Mesodermal cell (in vitro differentiated cells): ENCODE results near the gene UBL4B. TPM values are rescaled to one million over a fixed set of nuclear protein-coding genes. Genes with fewer than 3 reads are reported as not detected.
A peak's percentile ranks its signal among the peaks of the same experiment; 100 is the strongest.

Experiments
- H3K27ac ChIP-seq: 2 replicates; pipeline ENCODE4 v1.7.0; 2013; ENCODE audit warnings: mild to moderate bottlenecking, low read depth, low read length, moderate library complexity; ENCODE audit not compliant: severe bottlenecking
- H3K36me3 ChIP-seq: 2 replicates; pipeline ENCODE4 v1.7.1; 2013; ENCODE audit warnings: mild to moderate bottlenecking, low read length, moderate library complexity; ENCODE audit not compliant: control insufficient read depth, insufficient read depth
- H3K4me1 ChIP-seq: one replicate; pipeline ENCODE4 v1.7.1; 2013; ENCODE audit warnings: mild to moderate bottlenecking, low read length; ENCODE audit not compliant: insufficient read depth, control insufficient read depth, poor library complexity, severe bottlenecking
- H3K4me3 ChIP-seq: 2 replicates; pipeline ENCODE4 v1.7.0; 2013; ENCODE audit warnings: low read length, control low read depth, mild to moderate bottlenecking; ENCODE audit not compliant: insufficient read depth, poor library complexity, severe bottlenecking; ENCODE audit errors: extremely low read depth
- H3K9me3 ChIP-seq: 2 replicates; pipeline ENCODE4 v1.7.1; 2013; ENCODE audit warnings: mild to moderate bottlenecking, low read length, moderate library complexity; ENCODE audit not compliant: control insufficient read depth
- WGBS, 2 experiments: methylation state at CpG; one replicate each; pipeline ENCODE4 v1.1.5; 2013; ENCODE audit warnings: missing lambda C conversion rate in 2 of 2; ENCODE audit not compliant: insufficient coverage in 2 of 2; 5-methylcytosine and 5-hydroxymethylcytosine counted together
- polyA plus RNA-seq, 2 experiments: library from polyadenylated mRNA; stranded (reverse); fragments of 50-300 nt; gene quantifications; one replicate each; pipeline ENCODE4 v1.2.3, GENCODE V29; 2013

UBL4B gene, protein sequence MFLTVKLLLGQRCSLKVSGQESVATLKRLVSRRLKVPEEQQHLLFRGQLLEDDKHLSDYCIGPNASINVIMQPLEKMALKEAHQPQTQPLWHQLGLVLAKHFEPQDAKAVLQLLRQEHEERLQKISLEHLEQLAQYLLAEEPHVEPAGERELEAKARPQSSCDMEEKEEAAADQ
- polyA plus RNA-seq (2013, experiment 1 of 2): not detected
- polyA plus RNA-seq (2013, experiment 2 of 2): not detected

DNA sequence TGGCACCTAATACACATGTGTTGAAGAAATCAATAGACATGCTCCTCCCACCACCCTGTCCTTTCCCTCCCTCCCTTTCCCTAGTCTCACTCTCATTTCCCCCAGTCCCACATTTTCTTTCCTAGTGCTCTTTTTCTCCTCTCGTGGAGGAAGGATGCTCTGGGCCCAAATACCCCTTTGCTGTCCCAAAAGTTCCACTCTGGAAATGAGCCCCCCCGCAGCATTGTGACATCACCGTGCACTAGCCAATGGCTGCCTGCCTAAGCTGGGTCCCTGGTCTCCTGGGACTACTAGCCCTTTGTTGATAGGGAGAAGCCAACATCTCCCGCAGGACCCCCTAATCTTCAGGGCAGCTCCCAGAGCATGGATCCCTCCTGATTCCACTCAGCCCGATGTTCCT, at the start of gene UBL4B:
Gene UBL4B, plus strand, starts transcription at position 301 of the 400 bp plus-strand sequence. Its CDS starts 92 bp downstream, at position 393.
- Histone ChIP-seq H3K4me3 (no peak within 1 kb of the TSS), H3K9me3 (no peaks in the 10 kb centered on the region), H3K4me1 (no peaks in the 10 kb centered on the region), H3K27ac (no peak within 1 kb of the TSS), H3K36me3 (no peaks in the 10 kb centered on the region)
- WGBS, 2 experiments: 86 to 89% methylated on average over 3 to 4 of the region's 5 CpGs

DNA sequence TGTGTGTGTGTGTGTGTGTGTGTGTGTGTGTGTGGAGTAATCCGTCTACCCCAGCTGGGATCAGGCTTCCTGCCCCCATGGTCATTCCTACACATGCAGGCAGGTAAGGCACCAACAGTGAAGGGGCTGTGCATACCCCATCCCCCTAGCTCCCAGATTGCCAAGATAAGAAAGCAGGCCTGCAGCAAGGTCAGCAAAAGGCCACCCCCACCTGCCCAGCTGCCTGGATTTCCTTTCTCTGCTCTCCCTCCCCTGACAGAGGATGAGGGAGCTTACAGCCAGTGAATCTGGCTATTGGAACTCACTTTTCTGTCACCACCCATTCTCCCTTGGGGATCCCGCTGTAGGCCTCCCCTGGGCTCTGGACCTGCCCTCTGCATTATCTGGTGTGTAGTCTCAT, 49.6 kb upstream of the UBL4B start:
- H3K4me3 ChIP-seq: no peak overlapping the region
- peaks cover 28% of the 10 kb centered on the region for H3K36me3 ChIP-seq
- WGBS, 2 experiments: no CpG with 5 or more reads among the region's 2 CpGs
- H3K4me1 ChIP-seq: peaks cover 37% of the 10 kb centered on the region
- no peaks in the 10 kb centered on the region for H3K9me3 ChIP-seq
- no peak overlapping the region for H3K27ac ChIP-seq

DNA sequence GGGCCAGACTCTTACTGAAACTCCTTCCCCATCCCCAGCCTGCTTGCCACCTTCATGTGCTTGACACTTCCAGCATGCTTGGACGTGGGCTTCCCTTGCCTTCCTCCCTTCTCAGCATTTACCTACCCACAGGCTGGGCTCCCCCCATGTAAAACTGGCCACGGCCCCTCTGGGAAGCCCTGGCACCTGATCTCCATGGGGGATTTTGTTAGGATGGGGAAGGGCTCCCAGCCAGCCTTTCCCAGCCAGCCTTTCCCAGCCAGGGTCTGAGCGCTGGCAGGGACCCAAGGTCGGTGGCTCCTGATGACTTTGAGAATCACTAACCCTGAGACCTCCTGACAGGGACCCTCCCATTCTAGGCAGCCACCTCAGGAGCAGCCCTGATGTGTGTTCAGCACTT, 48.5 kb upstream of the UBL4B start:
- H3K27ac ChIP-seq: no peak overlapping the region
- WGBS, 2 experiments: 0 to 100% methylated on average over 1 to 2 of the region's 4 CpGs
- no peak overlapping the region for H3K4me3 ChIP-seq
- H3K9me3 ChIP-seq: no peaks in the 10 kb centered on the region
- H3K36me3 ChIP-seq: peaks cover 19% of the 10 kb centered on the region
- peaks cover 25% of the 10 kb centered on the region for H3K4me1 ChIP-seq

DNA sequence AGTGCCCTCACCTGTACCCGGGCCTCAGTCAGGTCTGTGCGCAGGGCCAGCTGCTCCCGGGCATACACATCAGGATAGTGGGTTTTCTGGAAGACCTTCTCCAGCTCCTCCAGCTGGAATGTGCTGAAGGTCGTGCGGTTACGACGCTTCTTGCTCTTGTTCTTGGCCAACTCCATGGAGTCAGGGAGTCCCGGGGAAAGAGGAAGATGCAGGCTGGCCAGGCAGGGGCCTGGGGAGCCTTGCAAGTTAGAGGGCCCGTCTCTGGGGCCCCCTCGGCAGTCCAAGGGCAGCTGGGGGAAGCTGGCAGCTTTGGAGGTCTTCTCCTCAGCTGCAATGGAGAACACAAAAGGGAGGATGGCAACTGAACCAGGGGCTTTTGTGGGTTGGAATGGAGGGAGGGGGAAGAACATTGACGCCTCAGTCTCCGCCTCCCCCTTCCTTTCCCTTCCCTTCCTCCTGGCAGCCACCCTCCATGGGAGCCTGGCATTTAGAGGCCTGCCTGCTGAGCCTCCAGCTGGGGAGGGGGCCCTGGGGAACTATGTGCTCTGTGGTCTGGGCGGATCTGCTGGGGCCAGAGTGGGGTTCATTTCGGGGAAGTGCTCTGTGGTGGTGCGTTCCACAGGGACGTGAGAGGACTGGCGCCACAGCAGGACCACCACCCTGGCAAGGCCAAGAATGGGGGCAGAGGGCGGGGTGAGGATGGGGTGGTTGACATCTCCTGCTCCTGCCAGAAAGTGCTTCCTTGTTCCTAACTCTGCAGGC, 47.5 kb upstream of the UBL4B start:
- H3K4me1 ChIP-seq: peaks cover 20% of the 10 kb centered on the region
- no peak overlapping the region for H3K4me3 ChIP-seq
- no peaks in the 10 kb centered on the region for H3K9me3 ChIP-seq
- H3K27ac ChIP-seq: no peak overlapping the region
- WGBS, 2 experiments: 90 to 93% methylated on average over 10 to 15 of the region's 18 CpGs
- peaks cover 19% of the 10 kb centered on the region for H3K36me3 ChIP-seq

DNA sequence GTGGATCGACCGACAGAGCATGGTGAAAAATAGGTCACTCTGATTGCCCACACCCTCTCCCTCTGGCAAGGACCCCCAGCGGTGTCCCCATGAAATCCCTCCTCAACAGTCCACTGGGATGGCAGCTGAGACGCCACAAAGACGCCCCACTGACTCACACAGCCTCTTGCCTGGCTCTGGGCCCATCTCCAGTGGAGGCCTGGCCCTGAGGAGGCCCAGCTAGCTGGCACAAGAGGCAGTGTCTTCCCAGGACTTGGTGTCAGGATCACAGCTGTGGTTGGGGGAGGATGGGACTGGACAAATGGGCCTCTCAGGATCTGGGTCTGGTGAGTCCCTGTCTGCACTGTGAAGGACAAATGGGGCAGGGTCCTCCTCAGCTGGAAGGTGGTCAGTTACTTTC, 46.4 kb upstream of the UBL4B start:
- no peaks in the 10 kb centered on the region for H3K9me3 ChIP-seq
- H3K36me3 ChIP-seq: peaks cover 11% of the 10 kb centered on the region
- peaks cover 15% of the 10 kb centered on the region for H3K4me1 ChIP-seq
- 67 to 85% methylated on average over 1 to 3 of the region's 5 CpGs for WGBS, 2 experiments
- no peak overlapping the region for H3K27ac ChIP-seq
- H3K4me3 ChIP-seq: no peak overlapping the region

DNA sequence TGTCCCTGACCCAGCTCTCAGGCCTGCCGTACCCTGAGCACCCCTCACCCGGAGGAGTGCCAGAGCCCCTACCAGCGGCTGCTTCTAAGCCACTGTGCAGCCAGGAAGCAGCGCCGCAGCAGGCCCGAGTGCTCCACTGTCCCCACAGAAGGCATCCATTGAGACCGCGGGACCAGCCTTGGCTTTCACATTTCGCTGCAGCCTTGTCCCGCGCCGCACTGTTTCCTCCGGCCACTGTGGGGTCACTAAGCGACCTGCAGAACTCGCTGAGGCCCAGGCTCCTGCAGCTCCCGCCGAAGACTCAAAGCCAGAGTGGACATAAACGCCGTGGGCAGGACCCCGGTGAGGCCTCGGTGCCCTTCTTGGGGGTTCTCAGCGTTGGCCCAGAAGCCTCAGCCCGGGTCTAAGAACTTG, 44.8 kb upstream of the UBL4B start:
- H3K36me3 ChIP-seq: peaks cover 7% of the 10 kb centered on the region
- peaks cover 5% of the 10 kb centered on the region for H3K4me1 ChIP-seq
- no peaks in the 10 kb centered on the region for H3K9me3 ChIP-seq
- 13 to 16% methylated on average over 22 to 23 of the region's 23 CpGs for WGBS, 2 experiments
- H3K27ac ChIP-seq: no peak overlapping the region
- no peak overlapping the region for H3K4me3 ChIP-seq

DNA sequence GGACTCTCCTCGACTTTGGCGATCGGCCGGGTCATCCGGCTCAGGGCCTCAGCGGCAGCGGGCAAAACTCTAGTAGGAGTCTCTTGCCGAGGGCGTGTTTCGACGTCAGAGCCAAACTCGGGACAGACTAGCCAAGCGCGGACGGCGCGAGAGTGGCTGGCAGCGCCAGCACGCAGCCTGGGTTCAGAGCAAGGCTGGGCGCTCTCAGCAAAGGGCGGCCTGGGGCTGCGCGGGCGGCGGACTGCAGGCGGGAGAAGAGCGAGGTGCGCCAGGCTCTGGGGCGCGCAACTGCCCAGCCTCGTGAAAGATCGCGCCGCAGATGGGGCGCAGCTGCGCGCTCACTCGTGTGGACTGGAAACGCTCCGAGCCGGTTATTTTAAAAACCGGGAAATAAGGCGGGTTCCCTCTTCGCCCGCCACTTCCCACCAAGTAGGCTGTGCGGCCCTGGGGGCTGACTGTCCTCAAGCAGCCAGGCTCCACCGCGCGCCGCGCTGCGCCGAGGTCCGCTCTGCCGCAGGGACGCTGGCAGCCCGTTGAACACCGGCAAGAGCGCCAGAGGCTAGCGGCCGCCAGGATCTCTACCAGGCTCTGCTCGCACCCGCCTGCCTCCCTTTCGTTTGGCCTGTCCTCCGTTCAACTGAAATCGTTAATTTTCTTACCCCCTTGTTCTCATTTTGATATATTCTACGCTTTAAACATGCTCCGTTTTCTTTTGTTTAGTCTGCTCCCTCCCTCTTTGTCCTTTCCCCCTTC, 44.2 kb upstream of the UBL4B start:
- Histone ChIP-seq H3K27ac (no peak overlapping the region), H3K9me3 (no peaks in the 10 kb centered on the region), H3K4me3 (no peak overlapping the region), H3K4me1 (peaks cover 5% of the 10 kb centered on the region), H3K36me3 (peaks cover 2% of the 10 kb centered on the region)
- 2% methylated on average over 53 to 68 of the region's 68 CpGs for WGBS, 2 experiments

DNA sequence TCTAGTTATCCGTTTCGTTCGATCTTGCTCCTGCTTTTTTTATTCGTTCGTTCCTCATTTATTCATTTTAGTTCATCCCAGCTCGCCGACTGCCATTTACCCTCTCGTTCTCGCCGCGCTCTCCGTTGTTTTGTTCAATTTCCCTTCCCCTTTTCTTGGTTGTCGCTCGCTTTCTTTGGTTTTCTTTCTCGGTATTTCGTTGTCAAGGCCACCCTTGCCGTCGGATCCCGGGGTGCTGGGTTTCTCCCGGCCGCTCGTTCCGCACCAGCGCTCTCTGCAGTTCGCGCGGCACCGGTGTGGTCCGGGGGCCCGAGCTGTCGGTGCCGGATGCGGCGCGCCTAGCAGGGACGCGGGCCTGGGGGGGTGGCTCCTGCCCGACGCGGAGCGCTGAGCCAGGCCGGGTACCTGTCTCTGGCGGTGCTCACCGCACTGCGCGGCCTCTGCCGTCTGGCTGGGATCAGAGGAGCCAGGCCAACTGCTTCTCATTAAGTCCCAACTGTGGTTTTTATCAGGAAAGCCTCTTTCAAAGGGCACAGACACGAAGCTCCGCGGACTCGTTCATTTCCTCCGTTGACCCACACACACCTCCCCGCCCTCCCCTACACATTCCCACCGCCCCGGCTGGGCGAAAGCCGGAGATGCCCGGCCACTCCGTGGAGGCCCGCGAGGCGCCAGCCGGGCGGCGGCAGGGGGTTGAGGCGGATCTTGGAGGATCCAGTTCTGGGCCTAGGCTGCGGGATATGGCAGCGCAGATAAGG, 43.4 kb upstream of the UBL4B start:
- Histone ChIP-seq H3K9me3 (no peaks in the 10 kb centered on the region), H3K27ac (no peak overlapping the region), H3K4me1 (peaks cover 5% of the 10 kb centered on the region), H3K4me3 (no peak overlapping the region), H3K36me3 (no peaks in the 10 kb centered on the region)
- 1 to 2% methylated on average over 47 to 59 of the region's 68 CpGs for WGBS, 2 experiments

DNA sequence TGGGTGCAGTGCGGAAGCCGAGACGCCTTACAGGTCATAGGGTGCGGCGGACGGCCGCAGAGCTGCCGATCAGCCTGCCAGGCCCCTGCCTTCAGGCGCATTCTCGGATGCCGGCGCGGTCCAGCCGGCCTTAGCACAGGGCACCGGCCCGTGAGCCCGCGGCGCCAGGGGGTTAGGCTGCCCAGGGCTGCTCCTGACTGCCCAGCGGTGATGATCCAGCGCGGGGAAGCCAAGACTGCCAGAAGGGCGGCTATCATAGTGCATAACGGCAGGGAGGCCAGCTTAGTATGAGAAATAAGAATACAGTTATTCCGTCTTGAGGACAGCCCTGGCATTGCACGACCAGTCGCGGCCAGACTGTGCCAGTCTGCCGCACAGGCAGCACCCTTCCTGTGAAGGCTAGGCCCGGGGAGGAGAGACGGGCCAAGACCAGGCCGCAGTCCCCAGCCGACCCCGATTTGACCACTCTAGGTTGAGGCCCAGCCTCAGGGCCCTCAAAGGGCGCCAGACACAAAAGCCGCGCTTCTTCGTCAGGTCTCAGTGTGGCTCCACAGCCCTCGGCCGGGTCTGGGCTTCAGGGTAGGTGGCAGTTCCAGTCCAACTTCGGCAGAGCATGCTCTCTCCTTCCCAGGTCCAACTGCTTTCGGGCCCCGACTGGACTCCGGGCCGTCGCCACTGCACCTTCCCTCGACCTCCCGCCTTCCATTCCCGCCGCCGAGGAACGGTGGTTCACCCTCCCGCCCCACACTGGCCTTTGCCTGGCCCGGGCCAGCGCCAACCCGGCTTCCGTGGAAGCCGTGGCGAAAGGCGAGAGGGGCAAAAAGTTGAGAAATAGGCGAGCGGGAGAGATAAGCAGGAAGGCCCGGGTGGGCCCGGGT, 42.6 kb upstream of the UBL4B start:
- Histone ChIP-seq H3K27ac (no peak overlapping the region), H3K4me3 (peak overlapping the region; percentile 14), H3K36me3 (no peaks in the 10 kb centered on the region), H3K9me3 (no peaks in the 10 kb centered on the region), H3K4me1 (peaks cover 5% of the 10 kb centered on the region)
- 6 to 7% methylated on average over 50 to 63 of the region's 64 CpGs for WGBS, 2 experiments
